ENCODE results near the gene FAM174C. TPM values are rescaled to one million over a fixed set of nuclear protein-coding genes. Genes with fewer than 3 reads are reported as not detected.

The FAM174C gene
- total RNA-seq, 4 donors from 2014 or later, result 47.2 to 69.1 (median 59.3) TPM

DNA sequence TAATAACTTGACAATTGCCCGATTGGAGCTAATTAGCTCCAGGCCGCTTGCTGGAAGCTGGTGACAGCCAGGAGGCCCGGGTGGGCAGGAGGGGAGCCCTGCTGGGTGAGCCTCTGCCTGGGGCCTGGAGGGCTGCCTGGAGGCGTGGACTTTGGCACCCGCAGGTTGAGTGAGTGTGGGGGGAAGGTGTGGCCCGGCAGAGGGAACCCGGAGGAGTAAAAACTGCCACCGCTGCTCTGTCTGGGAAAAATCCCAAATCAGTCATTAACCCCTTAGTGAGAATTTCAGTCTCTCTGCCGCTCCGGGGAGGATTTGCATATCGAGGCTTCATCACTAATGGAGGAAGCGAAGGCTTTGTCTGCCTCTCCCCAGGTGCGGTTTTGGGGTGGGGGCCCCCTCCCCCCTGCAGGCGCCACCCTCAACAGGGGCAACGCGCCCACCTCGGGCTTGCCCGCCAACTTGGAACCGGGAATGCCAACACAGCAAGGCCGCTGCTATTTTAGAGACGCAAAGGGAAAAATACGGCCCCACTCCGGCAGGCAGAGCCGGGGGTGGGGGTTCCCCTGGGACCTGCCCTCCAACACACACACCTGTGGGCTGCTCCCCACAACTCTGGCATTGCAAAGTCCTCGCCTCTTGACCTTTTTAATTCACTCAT is 16.6 kb downstream of the FAM174C start:
- DNase-seq (ENCODE audit: low spot score), result no peak

GRCh38 chr19:1292419-1293151 is 17.3 kb downstream of the FAM174C start:
- TF ChIP-seq CTCF (IDR thresholded peaks at IDR 0.05), result no peak
- ATAC-seq (ENCODE audit: low FRiP score), result no peak
- DNase-seq (ENCODE audit: low spot score), result no peak

More for the DNA sequence above, 16.6 kb downstream of the FAM174C start:
- no peak for TF ChIP-seq CTCF (IDR thresholded peaks at IDR 0.05)
- no peak for ATAC-seq (ENCODE audit: low FRiP score)

DNA sequence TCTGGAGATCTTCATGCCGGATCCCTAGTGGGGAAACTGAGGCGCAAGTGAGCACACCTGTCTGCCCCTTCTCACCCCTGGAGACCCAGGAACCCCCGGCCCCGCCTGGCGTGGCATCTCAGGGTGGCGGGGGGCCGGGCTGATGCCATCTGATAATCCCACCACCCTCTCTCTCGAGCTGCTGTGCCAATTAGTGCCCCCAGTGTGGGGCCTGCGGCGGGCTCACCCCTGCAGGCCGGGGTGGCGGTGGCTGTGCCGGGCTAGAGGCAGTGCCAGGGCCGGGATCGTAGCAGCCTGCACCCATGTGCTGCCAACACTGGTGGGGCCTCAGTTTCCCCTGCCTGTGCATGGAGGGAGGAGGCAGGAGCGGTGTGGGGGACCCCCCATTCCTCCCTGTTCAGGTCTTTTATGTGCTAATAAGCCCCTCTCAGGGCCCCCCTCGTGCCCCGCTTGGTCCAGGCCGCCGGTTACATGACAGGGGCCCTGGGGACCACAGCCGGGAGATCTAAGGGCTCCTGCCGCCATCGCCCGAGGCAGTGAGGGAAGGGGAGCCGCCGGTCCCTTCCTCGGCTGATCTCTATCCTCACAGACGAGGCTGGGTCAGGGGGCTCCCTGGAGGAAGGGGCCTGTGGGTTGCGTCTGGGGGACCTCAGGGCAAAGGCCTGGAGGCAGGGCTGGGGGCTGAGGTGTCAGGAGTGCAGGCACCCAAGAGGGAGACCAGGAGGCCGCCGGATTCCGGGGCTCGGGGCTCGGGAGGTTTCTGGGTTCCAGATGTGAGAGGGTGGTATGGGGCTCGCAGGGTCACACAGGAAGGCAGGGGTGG is 18.7 kb downstream of the FAM174C start:
- no peak for TF ChIP-seq CTCF (IDR thresholded peaks at IDR 0.05)

DNA sequence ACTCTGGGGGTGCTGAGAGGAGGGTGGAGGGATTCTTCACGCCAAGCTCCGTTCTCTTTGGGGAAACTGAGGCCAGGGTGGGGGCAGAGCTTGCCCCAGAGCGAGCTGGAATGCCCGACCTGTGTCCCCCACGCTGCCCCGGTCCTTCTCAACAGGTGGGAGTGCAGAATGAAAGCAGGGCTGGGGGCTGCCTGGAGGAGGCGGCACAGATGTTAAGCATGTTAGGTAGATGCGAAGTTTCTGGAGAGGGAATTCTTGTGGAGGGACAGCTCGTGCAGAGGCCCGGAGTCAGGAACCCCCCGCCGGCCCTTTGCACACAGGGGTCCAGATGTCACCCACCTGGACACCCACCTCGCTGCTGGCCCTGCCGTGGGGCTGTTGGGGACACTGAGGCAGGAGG is 19.4 kb downstream of the FAM174C start:
- DNase-seq (ENCODE audit: low spot score) (no peak), ATAC-seq (ENCODE audit: low FRiP score) (no peak)
- TF ChIP-seq CTCF (IDR thresholded peaks at IDR 0.05), result no peak

More for the DNA sequence above, 18.7 kb downstream of the FAM174C start:
- ATAC-seq (ENCODE audit: low FRiP score) (no peak), DNase-seq (ENCODE audit: low spot score) (no peak)

- DNase-seq (ENCODE audit: low spot score) (no peak), ATAC-seq (ENCODE audit: low FRiP score) (no peak)
- TF ChIP-seq CTCF (IDR thresholded peaks at IDR 0.05), result no peak
Observed at GRCh38 chr19:1295169-1296012, 20.1 kb downstream of the FAM174C start.

GRCh38 chr19:1296078-1296477 is 20.7 kb downstream of the FAM174C start:
- DNase-seq (ENCODE audit: low spot score), result no peak
- TF ChIP-seq CTCF (IDR thresholded peaks at IDR 0.05), result no peak
- no peak for ATAC-seq (ENCODE audit: low FRiP score)

All from omental fat pad (tissue), 4 donors.